Measurements from ENCODE around the gene GALNT10. TPM values are rescaled to one million over a fixed set of nuclear protein-coding genes. Genes with fewer than 3 reads are reported as not detected.

Gene GALNT10
- total and polyA plus RNA-seq, 2 of the 4 experiments (the other 2 are of a cell fraction), result 46.2 to 67.0 TPM

- Histone ChIP-seq H3K4me1 (ENCODE audit: control insufficient read depth, insufficient read depth, low read length) (no peaks in the 10 kb centered on the region), H3K56ac (ENCODE audit: extremely low read depth, insufficient read depth, low read length) (no peak overlapping the region), H3K27ac (ENCODE audit: insufficient read depth, low read length) (no peak overlapping the region), H3K18ac (ENCODE audit: low read depth, low read length) (no peak overlapping the region), H3K4me2 (ENCODE audit: low read depth, low read length) (no peak overlapping the region), H2BK15ac (ENCODE audit: low read depth, low read length) (no peak overlapping the region), H4K8ac (ENCODE audit: low read depth in 2 of 2, low read length in 2 of 2) (no peak overlapping the region), H2AK9ac (replicated peaks; ENCODE audit: low read depth, low read length, poor library complexity) (no peak overlapping the region), H2AK5ac (ENCODE audit: low read depth, low read length) (no peak overlapping the region), H3K9me3 (ENCODE audit: control insufficient read depth, insufficient read depth, low read length) (no peaks in the 10 kb centered on the region), H3K4ac (ENCODE audit: low read depth, low read length) (no peak overlapping the region), H3K9me1 (ENCODE audit: insufficient read depth, low read length) (no peaks in the 10 kb centered on the region), H3K36me3 (ENCODE audit: control insufficient read depth, insufficient read depth, low read length) (no peaks in the 10 kb centered on the region), H4K91ac (ENCODE audit: insufficient read depth, low read depth, low read length) (no peak overlapping the region), H3K79me1 (ENCODE audit: low read depth in 1 of 2, low read length in 2 of 2) (no peaks in the 10 kb centered on the region), H3K23ac (ENCODE audit: low read depth, low read length) (no peak overlapping the region), H2AFZ (replicated peaks; ENCODE audit: low read length, poor library complexity) (no peak overlapping the region), H4K5ac (ENCODE audit: low read depth, low read length) (no peak overlapping the region), H3K9ac (ENCODE audit: low read depth, low read length) (no peak overlapping the region), H2BK120ac (ENCODE audit: low read depth, low read length) (no peak overlapping the region), H4K20me1 (ENCODE audit: insufficient read depth, low read length) (no peaks in the 10 kb centered on the region), H2BK5ac (ENCODE audit: low read depth, low read length, poor library complexity, severe bottlenecking) (no peak overlapping the region), H3K14ac (replicated peaks; ENCODE audit: low read depth, low read length) (no peak overlapping the region), H3K4me3 (ENCODE audit: insufficient read depth, low read depth, low read length) (no peak overlapping the region), H3K27me3 (ENCODE audit: control insufficient read depth, insufficient read depth, low read length) (peaks cover 23% of the 10 kb centered on the region), H2BK20ac (ENCODE audit: low read depth, low read length) (no peak overlapping the region)
- in situ Hi-C loops (cut with MboI; ENCODE audit: low sequenced_read_pairs), result no loop called here
- ChIA-PET POLR2A (ENCODE audit: unreplicated experiment) (no interaction called here), CTCF (interaction anchor here (0.6 kb wide), 1 partner anchor 857 kb away, joined by 3 read pairs; no protein-coding TSS in a partner anchor)
- TF ChIP-seq MAZ (IDR thresholded peaks at IDR 0.05; ENCODE audit: borderline replicate concordance, low read depth, low read length) (no peak), NFE2L2 (IDR thresholded peaks at IDR 0.05; ENCODE audit: low read depth, low read length) (no peak), MXI1 (IDR thresholded peaks at IDR 0.05; ENCODE audit: borderline replicate concordance, low read depth, low read length) (no peak), MAFK (IDR thresholded peaks at IDR 0.05; ENCODE audit: low read depth, low read length) (no peak), USF2 (IDR thresholded peaks at IDR 0.05; ENCODE audit: low read depth, low read length) (no peak), RFX5 (IDR thresholded peaks at IDR 0.05; ENCODE audit: low read depth, low read length) (no peak), RCOR1 (IDR thresholded peaks at IDR 0.05; ENCODE audit: insufficient replicate concordance, low read length) (no peak), SMC3 (IDR thresholded peaks at IDR 0.05; ENCODE audit: low read depth, low read length) (no peak), BHLHE40 (IDR thresholded peaks at IDR 0.05; ENCODE audit: low read depth, low read length) (no peak), RAD21 (IDR thresholded peaks at IDR 0.05; ENCODE audit: low read length) (no peak), POLR2A (IDR thresholded peaks at IDR 0.05; ENCODE audit: low read depth, low read length) (no peak), FOS (IDR thresholded peaks at IDR 0.05; ENCODE audit: low read depth, low read length) (no peak)
- DNase-seq (no peak), ATAC-seq (ENCODE audit: low read depth) (no peak)
- intact Hi-C loops (cut with micrococcal nuclease), result no loop called here
- dilution Hi-C loops (cut with HindIII; ENCODE audit: low sequenced_read_pairs, unreplicated experiment), result no loop called here
- no TSS peak for BruUV-seq (replicated peaks)
Observed at GRCh38 chr5:154146409-154146808, 44.1 kb upstream of the GALNT10 start.

Measured in IMR-90 (cell line).